HL-60/S4 treated with phorbol 12-myristate 13-acetate at 8.2 ng/mL for 4 days and 3 days (cell line): ENCODE results near the gene MINDY4B.

Experiments
- in situ Hi-C: fragments of 300-500 bp; cut with MboI; formaldehyde crosslinking; loops from 2 replicates; pipeline ENCODE4 v1.15.0; 2022; ENCODE audit warnings: low sequenced_read_pairs

Gene MINDY4B

GRCh38 chr3:150848864-150849263 is 56.4 kb downstream of the MINDY4B start:
- in situ Hi-C loops, result no loop called here

DNA sequence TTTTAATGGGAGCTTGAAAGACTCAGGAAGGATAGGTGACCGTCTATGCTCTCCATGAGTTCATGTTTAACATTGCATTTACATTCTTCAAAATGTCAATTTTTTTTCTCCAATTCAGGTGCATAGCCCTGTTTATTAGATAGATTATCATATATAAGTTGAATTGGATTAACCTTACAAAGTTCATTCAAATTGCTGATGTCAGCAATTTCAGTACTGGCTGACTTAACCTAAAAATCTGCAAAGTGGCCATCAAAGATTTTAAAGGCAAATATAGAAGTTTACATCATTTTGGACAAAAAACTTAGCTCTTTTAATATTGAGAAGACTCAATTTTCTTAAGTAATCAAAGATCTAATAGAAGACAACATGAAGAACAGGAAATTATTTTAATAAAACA is 57.8 kb downstream of the MINDY4B start:
- in situ Hi-C loops, result no loop called here

- in situ Hi-C loops, result no loop called here
Measured at GRCh38 chr3:150844484-150844883, 60.8 kb downstream of the MINDY4B start.

- in situ Hi-C loops, result no loop called here
Measured at GRCh38 chr3:150843241-150843640, 62.0 kb downstream of the MINDY4B start.

DNA sequence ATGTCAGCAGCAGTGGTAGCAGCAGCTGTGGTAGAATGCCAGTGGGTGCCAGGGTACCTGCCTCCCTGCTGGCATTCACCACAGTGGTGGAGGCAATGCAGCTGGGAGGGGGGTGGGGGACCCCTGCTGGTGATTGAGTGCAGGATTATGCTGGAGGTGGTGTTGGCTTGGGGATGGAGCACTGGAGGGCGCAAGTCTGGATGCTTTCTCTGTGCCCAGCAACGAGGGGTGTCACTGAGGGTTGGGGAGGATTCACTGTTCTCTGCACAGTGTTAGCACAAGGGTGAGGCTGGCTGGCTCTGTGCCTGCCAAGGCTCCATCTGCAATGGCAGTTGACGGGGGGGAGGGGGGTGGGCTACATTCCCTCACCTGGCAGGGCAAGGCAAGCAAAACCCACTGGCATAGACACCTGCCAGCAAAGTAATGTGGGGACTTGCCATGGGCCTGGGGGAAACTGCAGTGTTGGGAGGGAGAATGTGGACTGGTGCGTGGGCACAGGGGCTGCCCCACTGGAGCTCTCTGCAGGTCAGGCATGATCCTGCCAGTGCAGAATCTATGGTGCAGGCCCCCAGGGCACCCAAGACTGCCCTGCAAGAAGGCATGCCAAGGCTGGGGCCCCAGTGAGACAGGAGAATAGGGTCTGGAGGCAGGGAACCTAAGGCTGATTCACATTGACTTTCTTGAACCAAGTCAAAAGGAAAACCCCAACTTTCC is 64.3 kb downstream of the MINDY4B start:
- in situ Hi-C loops, result no loop called here

DNA sequence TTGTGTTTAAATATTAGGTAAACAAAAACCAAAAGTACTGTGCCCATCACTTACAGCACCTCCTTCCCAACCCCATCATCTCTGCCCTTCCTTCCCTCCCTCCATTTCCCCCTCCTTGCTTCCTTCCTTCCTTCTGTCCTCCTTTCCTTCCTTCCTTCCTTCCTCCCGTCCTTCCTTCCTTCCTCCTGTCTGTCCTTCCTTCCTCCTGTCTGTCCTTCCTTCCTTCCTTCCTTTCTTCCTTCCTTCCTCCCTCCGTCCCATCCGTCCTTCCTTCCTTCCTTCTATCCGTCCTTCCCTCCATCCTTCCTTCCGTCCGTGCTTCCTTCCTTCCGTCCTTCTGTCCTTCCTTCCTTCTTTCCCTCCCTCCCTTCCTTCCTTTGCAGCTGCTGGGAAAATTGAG is 74.5 kb downstream of the MINDY4B start:
- in situ Hi-C loops, result no loop called here

GRCh38 chr3:150830094-150830681 is 75.1 kb downstream of the MINDY4B start:
- in situ Hi-C loops, result no loop called here

GRCh38 chr3:150829408-150829807 is 75.8 kb downstream of the MINDY4B start:
- in situ Hi-C loops, result no loop called here

- in situ Hi-C loops, result no loop called here
Measured at GRCh38 chr3:150828997-150829396, 76.2 kb downstream of the MINDY4B start.

- in situ Hi-C loops, result no loop called here
Measured at GRCh38 chr3:150828261-150828660, 77.0 kb downstream of the MINDY4B start.

DNA sequence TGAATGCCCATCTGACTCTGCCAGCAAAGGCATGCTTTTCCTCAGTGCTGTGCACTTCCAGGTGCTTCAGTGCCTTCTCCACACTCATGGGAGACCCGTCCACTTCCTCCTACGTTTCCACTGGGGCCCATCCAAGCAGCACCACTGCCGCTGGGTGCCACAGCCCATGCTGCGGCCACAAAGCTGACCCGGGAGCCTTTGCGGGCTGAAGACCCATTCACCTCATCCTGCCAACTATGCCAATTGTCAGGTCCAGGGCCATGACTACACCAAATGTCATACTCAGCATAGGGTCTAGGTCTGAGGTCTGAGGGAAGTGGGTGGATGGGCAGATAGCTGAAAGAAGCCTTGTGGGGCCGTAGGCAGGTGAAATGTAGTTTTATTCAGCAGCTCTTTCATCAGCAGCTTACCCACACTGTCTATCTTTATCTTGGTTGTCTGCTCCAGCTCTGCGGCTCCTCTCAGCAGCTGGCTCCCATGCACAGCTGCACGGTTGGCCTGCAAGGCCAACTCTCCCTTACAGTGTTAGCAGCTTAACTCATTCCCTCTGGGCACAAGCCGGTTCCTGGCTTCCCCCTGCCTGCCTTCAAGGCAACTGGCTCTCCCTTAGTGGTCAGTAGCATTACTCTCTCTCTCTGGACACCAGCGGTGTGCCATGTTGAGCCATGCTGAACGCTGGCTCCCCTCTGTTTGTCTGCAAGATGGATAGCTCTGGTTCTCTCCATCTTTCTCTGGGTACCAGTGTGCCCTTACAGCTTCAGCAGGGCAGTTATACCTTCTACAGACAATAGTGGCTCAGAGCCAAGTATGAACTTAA is 78.6 kb downstream of the MINDY4B start:
- in situ Hi-C loops, result no loop called here

DNA sequence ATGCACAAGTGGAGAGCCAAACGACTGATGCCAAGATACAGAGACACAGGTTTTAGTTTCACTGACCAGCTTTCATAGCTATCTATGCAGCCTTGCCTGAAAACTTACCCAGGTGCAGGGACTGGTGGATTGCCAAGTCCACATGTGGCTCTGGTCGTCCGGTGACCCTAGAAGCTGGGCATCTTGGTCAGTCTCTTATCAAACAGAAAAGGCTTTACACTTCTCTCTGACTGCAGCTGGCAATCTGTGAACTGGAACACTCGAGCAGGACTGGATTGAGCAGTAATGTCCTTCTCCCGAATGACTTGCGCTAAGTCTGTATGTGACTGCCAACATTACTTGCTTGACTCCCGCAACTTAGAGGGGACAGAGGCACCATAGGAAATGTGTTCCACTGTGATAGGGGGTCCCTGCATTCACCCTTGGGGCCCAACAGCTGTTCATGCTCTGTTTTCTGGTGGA is 79.3 kb downstream of the MINDY4B start:
- in situ Hi-C loops, result no loop called here

- in situ Hi-C loops, result no loop called here
Measured at GRCh38 chr3:150825192-150825915, 79.9 kb downstream of the MINDY4B start.

DNA sequence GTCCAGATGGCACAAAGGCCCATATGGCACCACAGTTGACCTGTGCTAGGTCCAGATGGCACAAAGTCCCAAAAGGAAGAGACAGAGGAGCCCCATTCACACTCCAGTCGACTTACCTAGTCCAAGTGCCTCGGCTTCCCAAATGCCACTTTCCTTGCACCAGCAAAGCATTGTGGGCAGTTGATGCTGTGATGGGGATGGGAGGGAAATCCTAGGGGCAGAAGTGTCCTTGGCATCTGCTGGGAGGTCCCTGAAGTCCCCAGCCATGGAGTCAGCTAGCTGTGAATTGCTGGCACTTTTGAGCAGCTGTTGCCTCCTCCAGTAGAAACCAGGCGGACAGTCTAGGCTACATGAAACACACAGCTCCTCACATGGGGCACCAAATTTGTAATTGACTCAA is 82.0 kb downstream of the MINDY4B start:
- in situ Hi-C loops, result no loop called here

GRCh38 chr3:150822636-150823035 is 82.6 kb downstream of the MINDY4B start:
- in situ Hi-C loops, result no loop called here
